GM13976 (cell line): ENCODE measurements around the gene SH3BGRL2.
"Not testable (repeated sequence)": the region's sequence is repeated elsewhere in the genome, so short reads cannot be mapped to it uniquely, and the experiment has no call there.

Source experiments
- DNase-seq: peaks from one replicate; pipeline ENCODE4 v3.0.0; 2012; ENCODE audit warnings: low spot score
- CTCF ChIP-seq: IDR thresholded peaks from 2 replicates; pipeline ENCODE4 v1.5.1; 2012; ENCODE audit warnings: borderline replicate concordance, mild to moderate bottlenecking; ENCODE audit not compliant: insufficient read depth; ENCODE audit errors: extremely low read depth, missing control alignments, control extremely low read depth
- in situ Hi-C: fragments of 300-500 bp; cut with MboI; formaldehyde crosslinking; loops from one replicate; pipeline ENCODE4 v1.12.0; 2022; ENCODE audit warnings: low sequenced_read_pairs, mixed read lengths, inconsistent platforms; ENCODE audit not compliant: unreplicated experiment

Gene SH3BGRL2

DNA sequence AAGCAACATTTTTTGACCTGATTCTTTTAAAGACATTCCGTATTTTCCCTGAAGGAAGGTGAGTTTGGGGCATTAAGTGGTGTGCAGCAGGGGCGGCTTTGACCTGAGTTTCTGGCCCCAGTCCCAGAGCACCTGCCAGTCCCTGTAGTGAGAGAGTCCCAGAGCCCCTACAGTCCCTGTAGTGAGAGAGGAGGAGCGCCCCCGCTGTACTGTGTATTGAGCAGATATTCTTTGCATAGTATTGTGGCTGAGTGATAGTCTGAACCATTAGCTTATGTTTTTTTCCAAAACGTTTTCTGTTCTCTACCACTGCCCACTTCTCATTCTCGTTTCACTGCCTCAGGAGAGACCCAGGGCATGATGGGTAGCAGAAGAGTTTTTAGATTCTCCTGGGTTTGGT lies 17.2 kb upstream of the SH3BGRL2 start:
- in situ Hi-C loops, result no loop called here
- no peak for TF ChIP-seq CTCF
- no peak for DNase-seq

- no peak for DNase-seq
Observed at GRCh38 chr6:79614326-79615305, 16.5 kb upstream of the SH3BGRL2 start.

GRCh38 chr6:79617518-79617941 lies 13.6 kb upstream of the SH3BGRL2 start:
- no peak for DNase-seq
- no peak for TF ChIP-seq CTCF
- in situ Hi-C loops, result no loop called here

More at GRCh38 chr6:79614326-79615305, 16.5 kb upstream of the SH3BGRL2 start:
- in situ Hi-C loops, result no loop called here
- no peak for TF ChIP-seq CTCF

DNA sequence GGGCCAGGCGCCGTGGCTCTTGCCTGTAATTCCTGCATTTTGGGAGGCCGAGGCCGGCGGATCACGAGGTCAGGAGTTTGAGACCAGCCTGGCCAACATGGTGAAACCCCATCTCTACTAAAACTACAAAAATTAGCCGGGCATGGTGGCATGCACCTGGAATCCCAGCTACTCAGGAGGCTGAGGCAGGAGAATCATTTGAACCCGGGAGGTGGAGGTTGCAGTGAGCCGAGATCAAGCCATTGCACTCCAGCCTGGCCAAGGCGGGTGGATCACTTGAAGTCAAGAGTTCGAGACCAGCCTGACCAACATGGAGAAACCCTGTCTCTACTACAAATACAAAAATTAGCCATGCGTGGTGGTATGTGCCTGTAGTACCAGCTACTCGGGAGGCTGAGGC lies 12.7 kb upstream of the SH3BGRL2 start:
- in situ Hi-C loops, DNase-seq: not testable (repeated sequence)

GRCh38 chr6:79621579-79621978 lies 9.6 kb upstream of the SH3BGRL2 start:
- DNase-seq, result no peak
- TF ChIP-seq CTCF, result no peak
- in situ Hi-C loops, result no loop called here

DNA sequence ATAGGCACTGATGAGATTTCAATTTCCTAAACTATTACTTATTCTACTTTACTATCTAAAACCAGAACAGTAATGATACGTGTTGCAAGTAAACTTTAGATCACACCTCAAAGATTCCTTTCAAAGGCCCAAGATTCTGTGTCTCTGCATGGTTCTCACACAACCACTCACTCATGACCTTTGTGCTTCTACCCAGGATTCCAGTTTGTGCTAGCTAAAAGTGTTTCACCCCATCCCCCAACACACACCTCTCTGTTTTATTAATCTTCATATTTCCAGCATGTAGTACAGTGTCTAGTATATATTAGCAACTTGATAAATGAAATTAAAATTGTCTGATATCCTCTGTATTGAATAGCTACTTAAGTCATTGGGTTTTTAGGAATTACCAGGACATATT lies 8.8 kb upstream of the SH3BGRL2 start:
- no peak for TF ChIP-seq CTCF
- DNase-seq, result no peak
- in situ Hi-C loops, result no loop called here

DNA sequence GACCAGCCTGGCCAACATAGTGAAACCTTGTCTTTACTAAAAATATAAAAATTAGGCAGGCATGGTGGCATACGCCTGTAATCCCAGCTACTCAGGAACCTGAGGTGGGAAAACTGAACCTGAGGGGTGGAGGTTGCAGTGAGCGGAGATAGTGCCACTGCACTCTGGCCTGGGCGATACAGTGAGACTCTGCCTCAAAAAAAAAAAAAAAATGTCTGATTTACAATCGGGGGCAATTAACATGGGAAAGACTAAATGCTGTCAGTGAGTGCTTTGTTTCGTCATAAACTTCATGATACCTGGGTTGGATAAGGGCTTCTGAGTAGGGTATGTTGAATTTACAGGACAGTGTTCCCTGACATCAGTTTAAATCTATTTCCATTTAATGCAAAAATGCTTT lies 8.0 kb upstream of the SH3BGRL2 start:
- in situ Hi-C loops, result no loop called here

More for the DNA sequence above, 8.0 kb upstream of the SH3BGRL2 start:
- no peak for DNase-seq
- no peak for TF ChIP-seq CTCF
